ENCODE data around the gene VSIG2.

GRCh38 chr11:124712392-124712791, 39.7 kb downstream of the VSIG2 start:
- TF ChIP-seq LEF1 (IDR thresholded peaks at IDR 0.05; ENCODE audit: borderline replicate concordance) (no peak), FOXK2 (IDR thresholded peaks at IDR 0.05) (no peak), HDGF (IDR thresholded peaks at IDR 0.05; ENCODE audit: borderline replicate concordance) (no peak), ELF4 (IDR thresholded peaks at IDR 0.05) (no peak), ARNT (IDR thresholded peaks at IDR 0.05) (no peak), FOXA1 (IDR thresholded peaks at IDR 0.05) (no peak), TARDBP (IDR thresholded peaks at IDR 0.05) (no peak), ZNF384 (IDR thresholded peaks at IDR 0.05) (no peak), BHLHE40 (IDR thresholded peaks at IDR 0.05; ENCODE audit: borderline replicate concordance) (no peak), FOXM1 (IDR thresholded peaks at IDR 0.05; ENCODE audit: borderline replicate concordance) (no peak)
